ENCODE data around the gene SEPTIN2. TPM values are rescaled to one million over a fixed set of nuclear protein-coding genes. Genes with fewer than 3 reads are reported as not detected.
"Not testable (repeated sequence)": the region's sequence is repeated elsewhere in the genome, so short reads cannot be mapped to it uniquely, and the experiment has no call there.

The SEPTIN2 gene
- total and polyA plus RNA-seq, 3 experiments from 2014 or later, result 187 to 319 (median 301) TPM

- peaks cover 48 to 68% (median 63%) of the 10 kb centered on the region in 3 donors for H3K4me1 Mint-ChIP-seq
- CTCF ChIA-PET, result no interaction called here
- POLR2A ChIA-PET, result no interaction called here
- H3K27ac Mint-ChIP-seq, result peak overlapping the region in 1 of 8 donors; percentile 42
- no peaks in the 10 kb centered on the region for H3K9me3 Mint-ChIP-seq
- no peaks in the 10 kb centered on the region for H3K27me3 Mint-ChIP-seq
- no peaks in the 10 kb centered on the region for H3K9me3 ChIP-seq (ENCODE audit: low read length)
- H3K4me3 Mint-ChIP-seq, result no peak overlapping the region
- no peaks in the 10 kb centered on the region for H3K27me3 ChIP-seq (ENCODE audit: insufficient read depth, low read length, poor library complexity, severe bottlenecking)
- no peaks in the 10 kb centered on the region for H3K36me3 ChIP-seq (ENCODE audit: insufficient read depth, low read length)
- H3K4me3 ChIP-seq (ENCODE audit: low read length), result no peak overlapping the region
- H3K36me3 Mint-ChIP-seq, result peaks cover 0 to 8% (median 6%) of the 10 kb centered on the region in 3 donors
- H3K4me1 ChIP-seq (ENCODE audit: insufficient read depth, low read length), result peaks cover 18% of the 10 kb centered on the region
- H3K27ac ChIP-seq (ENCODE audit: low read depth, low read length), result no peak overlapping the region
- no peak for DNase-seq
These were observed 26.1 kb upstream of the SEPTIN2 start for GRCh38 chr2:241289597-241289996.

- no peak for DNase-seq
- Mint-ChIP-seq H3K27me3 (no peaks in the 10 kb centered on the region), H3K4me1 (peaks cover 50 to 64% (median 61%) of the 10 kb centered on the region in 3 donors), H3K4me3 (no peak overlapping the region), H3K36me3 (peaks cover 0 to 6% (median 6%) of the 10 kb centered on the region in 3 donors), H3K9me3 (no peaks in the 10 kb centered on the region), H3K27ac (peak overlapping the region in 2 of 8 donors; percentile 58 to 72)
- Histone ChIP-seq H3K9me3 (ENCODE audit: low read length) (no peaks in the 10 kb centered on the region), H3K27me3 (ENCODE audit: insufficient read depth, low read length, poor library complexity, severe bottlenecking) (no peaks in the 10 kb centered on the region), H3K4me1 (ENCODE audit: insufficient read depth, low read length) (peaks cover 18% of the 10 kb centered on the region), H3K4me3 (ENCODE audit: low read length) (no peak overlapping the region), H3K27ac (ENCODE audit: low read depth, low read length) (no peak overlapping the region), H3K36me3 (ENCODE audit: insufficient read depth, low read length) (no peaks in the 10 kb centered on the region)
- ChIA-PET CTCF (no interaction called here), POLR2A (no interaction called here)
These were observed 24.6 kb upstream of the SEPTIN2 start for GRCh38 chr2:241291153-241291552.

DNA sequence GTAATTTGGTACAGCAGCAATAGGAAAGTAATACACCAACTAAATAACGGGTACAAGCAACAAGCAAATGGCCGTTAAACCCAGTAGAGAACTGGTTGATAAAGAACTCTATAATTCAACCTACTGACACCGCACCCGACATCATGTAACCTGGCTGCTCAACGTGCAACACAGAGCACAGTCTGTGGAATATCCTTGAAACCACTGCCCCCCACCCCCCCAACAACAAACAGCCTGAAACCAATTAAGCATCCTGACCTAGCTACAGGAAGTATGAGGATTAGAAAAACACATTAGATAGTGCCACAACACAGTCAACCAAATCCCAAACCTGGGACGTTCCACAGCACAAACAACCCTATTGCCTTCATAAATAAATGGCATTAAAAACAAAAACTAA lies 23.7 kb upstream of the SEPTIN2 start:
- peaks cover 0 to 11% (median 8%) of the 10 kb centered on the region in 3 donors for H3K36me3 Mint-ChIP-seq
- no peaks in the 10 kb centered on the region for H3K27me3 Mint-ChIP-seq
- no peaks in the 10 kb centered on the region for H3K27me3 ChIP-seq (ENCODE audit: insufficient read depth, low read length, poor library complexity, severe bottlenecking)
- no peak overlapping the region for H3K4me3 ChIP-seq (ENCODE audit: low read length)
- no peak overlapping the region for H3K27ac ChIP-seq (ENCODE audit: low read depth, low read length)
- peak overlapping the region in 2 of 8 donors; percentile 17 to 21 for H3K27ac Mint-ChIP-seq
- H3K4me1 ChIP-seq (ENCODE audit: insufficient read depth, low read length), result peaks cover 18% of the 10 kb centered on the region
- H3K9me3 Mint-ChIP-seq, result no peaks in the 10 kb centered on the region
- peaks cover 55 to 72% (median 66%) of the 10 kb centered on the region in 3 donors for H3K4me1 Mint-ChIP-seq
- H3K4me3 Mint-ChIP-seq, result no peak overlapping the region
- no peaks in the 10 kb centered on the region for H3K9me3 ChIP-seq (ENCODE audit: low read length)
- no peak for DNase-seq
- peaks cover 1% of the 10 kb centered on the region for H3K36me3 ChIP-seq (ENCODE audit: insufficient read depth, low read length)
- POLR2A ChIA-PET, result interaction anchor here (0.6 kb wide), 1 partner anchor 251 kb away, joined by 3 read pairs; no protein-coding TSS in a partner anchor
- CTCF ChIA-PET, result interaction anchor here (1.2 kb wide), 1 partner anchor 22 kb away, joined by 3 read pairs; no protein-coding TSS in a partner anchor

- peaks cover 18% of the 10 kb centered on the region for H3K4me1 ChIP-seq (ENCODE audit: insufficient read depth, low read length)
- H3K36me3 ChIP-seq (ENCODE audit: insufficient read depth, low read length); H3K9me3 Mint-ChIP-seq; H3K27ac Mint-ChIP-seq; DNase-seq; H3K4me3 Mint-ChIP-seq; H3K9me3 ChIP-seq (ENCODE audit: low read length); H3K4me3 ChIP-seq (ENCODE audit: low read length); H3K27me3 ChIP-seq (ENCODE audit: insufficient read depth, low read length, poor library complexity, severe bottlenecking); H3K27ac ChIP-seq (ENCODE audit: low read depth, low read length); POLR2A ChIA-PET; H3K27me3 Mint-ChIP-seq: not testable (repeated sequence)
- CTCF ChIA-PET, result interaction anchor here (0.7 kb wide), 1 partner anchor 20 kb away, joined by 3 read pairs; no protein-coding TSS in a partner anchor
- H3K4me1 Mint-ChIP-seq, result peaks cover 59 to 73% (median 66%) of the 10 kb centered on the region in 3 donors
- peaks cover 0 to 17% (median 8%) of the 10 kb centered on the region in 3 donors for H3K36me3 Mint-ChIP-seq
These were observed 22.3 kb upstream of the SEPTIN2 start for GRCh38 chr2:241293378-241293797.

GRCh38 chr2:241295326-241296095 lies 20.2 kb upstream of the SEPTIN2 start:
- H3K4me3 ChIP-seq (ENCODE audit: low read length), result no peak overlapping the region
- peaks cover 60 to 73% (median 62%) of the 10 kb centered on the region in 3 donors for H3K4me1 Mint-ChIP-seq
- ChIA-PET POLR2A (no interaction called here), CTCF (no interaction called here)
- H3K27ac Mint-ChIP-seq, result peak overlapping the region in 1 of 8 donors; percentile 21
- no peak overlapping the region for H3K4me3 Mint-ChIP-seq
- no peak for DNase-seq
- H3K9me3 ChIP-seq (ENCODE audit: low read length), result no peaks in the 10 kb centered on the region
- no peak overlapping the region for H3K27ac ChIP-seq (ENCODE audit: low read depth, low read length)
- peaks cover 0 to 15% (median 2%) of the 10 kb centered on the region in 3 donors for H3K36me3 Mint-ChIP-seq
- H3K9me3 Mint-ChIP-seq, result no peaks in the 10 kb centered on the region
- H3K4me1 ChIP-seq (ENCODE audit: insufficient read depth, low read length), result peaks cover 36% of the 10 kb centered on the region
- no peaks in the 10 kb centered on the region for H3K27me3 Mint-ChIP-seq
- no peaks in the 10 kb centered on the region for H3K27me3 ChIP-seq (ENCODE audit: insufficient read depth, low read length, poor library complexity, severe bottlenecking)
- peaks cover 8% of the 10 kb centered on the region for H3K36me3 ChIP-seq (ENCODE audit: insufficient read depth, low read length)

- no peak for DNase-seq
- H3K4me3 Mint-ChIP-seq, result no peak overlapping the region
- Histone ChIP-seq H3K27ac (ENCODE audit: low read depth, low read length) (no peak overlapping the region), H3K27me3 (ENCODE audit: insufficient read depth, low read length, poor library complexity, severe bottlenecking) (no peaks in the 10 kb centered on the region), H3K4me3 (ENCODE audit: low read length) (no peak overlapping the region), H3K9me3 (ENCODE audit: low read length) (no peaks in the 10 kb centered on the region), H3K36me3 (ENCODE audit: insufficient read depth, low read length) (peaks cover 8% of the 10 kb centered on the region), H3K4me1 (ENCODE audit: insufficient read depth, low read length) (peaks cover 35% of the 10 kb centered on the region)
- H3K27ac Mint-ChIP-seq, result peak overlapping the region in 3 of 8 donors; percentile 30 to 48 (median 48)
- H3K36me3 Mint-ChIP-seq, result peaks cover 0 to 15% (median 2%) of the 10 kb centered on the region in 3 donors
- no peaks in the 10 kb centered on the region for H3K9me3 Mint-ChIP-seq
- H3K4me1 Mint-ChIP-seq, result peaks cover 50 to 63% (median 53%) of the 10 kb centered on the region in 3 donors
- ChIA-PET POLR2A (interaction anchor here (0.6 kb wide), 1 partner anchor 40 kb away, joined by 3 read pairs; no protein-coding TSS in a partner anchor), CTCF (no interaction called here)
- no peaks in the 10 kb centered on the region for H3K27me3 Mint-ChIP-seq
These were observed 19.0 kb upstream of the SEPTIN2 start for GRCh38 chr2:241296767-241297166.

- no peak overlapping the region for H3K4me3 ChIP-seq (ENCODE audit: low read length)
- peak in 2 of 5 donors; percentile 36 to 48 for DNase-seq
- H3K27me3 ChIP-seq (ENCODE audit: insufficient read depth, low read length, poor library complexity, severe bottlenecking), result no peaks in the 10 kb centered on the region
- H3K36me3 Mint-ChIP-seq, result peaks cover 0 to 15% (median 2%) of the 10 kb centered on the region in 3 donors
- H3K9me3 Mint-ChIP-seq, result no peaks in the 10 kb centered on the region
- H3K4me1 Mint-ChIP-seq, result peaks cover 50 to 64% (median 57%) of the 10 kb centered on the region in 3 donors
- peak overlapping the region; percentile 51 to 90 (median 72) for H3K27ac Mint-ChIP-seq
- H3K27me3 Mint-ChIP-seq, result no peaks in the 10 kb centered on the region
- CTCF ChIA-PET, result interaction anchor here (1.3 kb wide), 2 partner anchors 13 to 16 kb away, joined by 3 to 6 read pairs; no protein-coding TSS in a partner anchor
- no peaks in the 10 kb centered on the region for H3K9me3 ChIP-seq (ENCODE audit: low read length)
- H3K4me1 ChIP-seq (ENCODE audit: insufficient read depth, low read length), result peaks cover 32% of the 10 kb centered on the region
- H3K27ac ChIP-seq (ENCODE audit: low read depth, low read length), result no peak overlapping the region
- H3K36me3 ChIP-seq (ENCODE audit: insufficient read depth, low read length), result peaks cover 8% of the 10 kb centered on the region
- POLR2A ChIA-PET, result interaction anchor here (0.5 to 0.7 kb wide), 2 partner anchors 17 to 930 kb away, joined by 3 to 6 read pairs; partner anchors contain the start of genes HDLBP and SEPTIN2
- H3K4me3 Mint-ChIP-seq, result peak overlapping the region; percentile 0 to 75 (median 59)
These were observed 17.1 kb upstream of the SEPTIN2 start for GRCh38 chr2:241298673-241299072.

DNA sequence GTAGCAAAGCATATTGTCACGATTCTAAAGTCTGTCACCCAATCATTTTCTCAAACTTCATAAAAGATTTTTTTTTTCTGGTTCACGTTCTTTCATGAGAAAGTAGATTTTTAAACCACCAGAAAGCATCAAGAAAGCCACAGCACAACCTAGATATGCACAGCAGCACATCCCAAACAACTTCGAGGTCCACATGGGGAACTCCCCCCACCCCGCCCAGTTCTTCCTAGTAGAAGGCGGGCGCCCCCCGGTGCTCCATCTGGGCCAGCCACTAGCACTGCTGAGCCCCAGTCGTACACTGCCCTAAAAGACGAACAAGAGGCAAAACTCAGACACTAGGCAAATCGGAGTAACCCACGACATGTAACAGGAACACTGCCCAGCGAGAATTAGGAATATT lies 15.7 kb upstream of the SEPTIN2 start:
- Mint-ChIP-seq H3K36me3 (peaks cover 0 to 15% (median 2%) of the 10 kb centered on the region in 3 donors), H3K9me3 (no peaks in the 10 kb centered on the region), H3K27ac (peak overlapping the region in 7 of 8 donors; percentile 12 to 75 (median 40)), H3K4me1 (peaks cover 59 to 68% (median 66%) of the 10 kb centered on the region in 3 donors), H3K27me3 (no peaks in the 10 kb centered on the region), H3K4me3 (peak overlapping the region in 4 of 7 donors; percentile 23 to 61 (median 42))
- POLR2A ChIA-PET, result interaction anchor here (1.2 kb wide), 1 partner anchor 15 kb away, joined by 3 read pairs; the partner anchor contains the start of genes HDLBP and SEPTIN2
- CTCF ChIA-PET, result interaction anchor here (1.3 kb wide), 1 partner anchor 12 kb away, joined by 3 read pairs; no protein-coding TSS in a partner anchor
- DNase-seq, result peak in 4 of 5 donors; percentile 10 to 68 (median 38)
- Histone ChIP-seq H3K4me1 (ENCODE audit: insufficient read depth, low read length) (peaks cover 36% of the 10 kb centered on the region), H3K9me3 (ENCODE audit: low read length) (no peaks in the 10 kb centered on the region), H3K27ac (ENCODE audit: low read depth, low read length) (no peak overlapping the region), H3K27me3 (ENCODE audit: insufficient read depth, low read length, poor library complexity, severe bottlenecking) (no peaks in the 10 kb centered on the region), H3K36me3 (ENCODE audit: insufficient read depth, low read length) (peaks cover 8% of the 10 kb centered on the region), H3K4me3 (ENCODE audit: low read length) (no peak overlapping the region)

Measured in CD8-positive, alpha-beta memory T cell (primary cell).